NK-92 treated with Interleukin-12 subunit alpha and Interleukin-12 subunit beta, amount 100 ng/mL, for 24 hours (cell line): ENCODE data around the gene CCL13.

Experiments
- DNase-seq: peaks from one replicate; lab custom pipeline; 2025; lab: John Stamatoyannopoulos, UW

The CCL13 gene

DNA sequence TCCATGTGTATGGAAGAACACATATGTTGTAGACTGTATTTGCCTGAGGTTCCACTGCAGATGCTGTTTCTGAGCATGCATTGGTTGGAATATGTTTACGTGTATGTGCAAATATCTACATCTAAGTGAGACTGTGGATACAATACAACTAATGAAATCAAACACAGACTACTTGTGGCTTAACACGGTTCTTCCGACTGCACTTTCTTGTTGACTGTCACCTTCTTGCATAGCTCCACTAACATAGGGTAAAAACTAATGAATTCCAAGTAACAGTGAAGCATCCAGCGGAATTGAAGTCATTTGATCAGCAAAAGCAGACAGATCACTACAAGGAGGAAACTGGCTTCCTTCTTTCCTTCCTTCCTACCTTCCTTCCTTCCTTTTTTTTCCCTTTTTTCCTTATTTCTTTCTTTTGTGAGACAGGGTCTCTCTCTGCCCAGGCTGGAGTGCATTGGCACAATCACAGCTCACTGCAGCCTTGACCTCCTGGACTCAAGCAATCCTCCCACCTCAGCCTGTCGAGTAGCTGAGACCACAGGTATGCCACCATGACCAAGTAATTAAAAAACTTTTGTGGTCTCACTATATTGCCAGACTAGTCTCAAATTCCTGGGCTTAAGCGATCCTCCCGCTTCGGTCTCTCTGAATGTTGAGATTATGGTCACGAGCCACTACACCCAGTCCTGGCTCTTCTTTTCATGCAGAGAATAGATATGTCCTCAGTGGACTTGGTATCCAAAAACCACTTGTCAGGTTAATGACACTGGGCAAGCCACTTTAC is 28.7 kb downstream of the CCL13 start:
- DNase-seq: no peak

DNA sequence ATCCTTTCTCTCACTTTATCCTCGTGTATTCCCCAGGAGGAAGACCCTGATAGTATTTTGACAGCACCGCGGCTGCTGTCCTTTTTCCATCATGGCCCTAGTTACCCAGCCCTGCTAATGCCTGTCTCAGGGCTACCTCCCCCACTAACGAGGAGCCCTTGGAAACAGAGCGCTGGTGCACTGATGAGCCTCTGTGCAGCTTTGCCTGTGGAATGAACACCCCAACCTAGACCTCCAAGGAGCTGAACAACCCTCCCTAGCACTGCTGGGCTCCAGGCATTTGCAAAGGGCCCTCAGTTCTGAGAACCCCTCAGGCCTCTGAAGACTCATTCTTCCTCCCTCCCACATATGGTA is 30.0 kb downstream of the CCL13 start:
- DNase-seq: no peak

DNA sequence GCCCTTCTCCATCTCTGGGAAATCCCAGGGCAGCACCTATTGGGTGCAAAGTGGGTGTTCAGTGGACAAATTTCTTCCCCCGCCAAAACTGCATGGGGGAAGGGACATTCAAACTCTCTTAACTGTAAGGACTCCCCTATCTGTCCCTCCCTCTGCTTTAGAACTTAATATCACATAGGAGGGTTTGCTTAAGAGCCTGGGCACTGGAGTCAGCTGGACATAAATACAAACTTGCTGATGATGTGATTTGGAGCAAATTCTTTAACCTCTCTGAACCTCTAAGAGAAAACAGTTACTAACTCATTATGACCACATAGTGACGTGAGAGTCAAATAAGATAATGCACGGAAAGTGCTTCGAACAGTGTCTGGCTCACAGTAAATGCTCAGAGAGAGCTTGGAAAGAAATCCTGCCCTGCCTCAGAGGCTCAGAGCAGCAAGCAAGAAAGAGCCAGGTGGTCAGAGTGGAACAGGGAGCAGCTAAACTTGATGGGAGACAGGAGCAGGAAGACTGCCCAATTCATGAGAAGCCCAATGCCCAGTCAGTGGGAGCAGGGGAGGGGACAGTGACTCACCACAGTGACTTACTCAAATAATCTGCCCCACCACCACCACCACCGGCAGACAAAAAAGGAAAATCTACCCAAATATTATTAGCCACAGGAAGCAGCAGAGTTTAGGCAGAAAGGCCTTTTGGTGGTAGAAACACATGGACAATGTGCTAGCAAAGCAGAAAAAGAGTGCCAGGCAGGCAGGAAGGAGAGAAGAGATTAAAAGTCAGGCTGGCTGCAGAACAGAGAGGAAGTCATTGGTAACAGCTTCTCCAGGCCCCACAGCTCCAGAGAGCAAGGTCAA is 30.6 kb downstream of the CCL13 start:
- peak; percentile 7 for DNase-seq

DNA sequence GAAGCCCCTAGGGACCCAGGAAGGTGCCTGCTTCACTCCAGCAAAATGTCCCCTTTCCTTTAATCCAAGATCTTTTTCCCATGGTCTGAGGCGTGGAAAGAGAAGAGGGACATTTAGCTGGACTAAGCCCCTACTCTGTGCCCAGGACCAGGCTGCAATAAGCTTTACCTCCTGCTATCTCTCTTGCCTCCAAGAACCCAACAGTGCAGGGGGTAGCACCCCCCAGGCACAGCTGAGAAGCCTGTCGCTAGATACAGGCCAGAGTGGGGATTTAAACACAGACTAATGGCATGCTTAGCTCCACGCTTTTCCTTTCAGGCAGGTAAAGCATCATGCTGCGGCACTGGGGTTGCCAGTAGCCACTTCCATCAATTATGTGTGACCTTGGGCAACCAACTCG is 31.3 kb downstream of the CCL13 start:
- DNase-seq: no peak

DNA sequence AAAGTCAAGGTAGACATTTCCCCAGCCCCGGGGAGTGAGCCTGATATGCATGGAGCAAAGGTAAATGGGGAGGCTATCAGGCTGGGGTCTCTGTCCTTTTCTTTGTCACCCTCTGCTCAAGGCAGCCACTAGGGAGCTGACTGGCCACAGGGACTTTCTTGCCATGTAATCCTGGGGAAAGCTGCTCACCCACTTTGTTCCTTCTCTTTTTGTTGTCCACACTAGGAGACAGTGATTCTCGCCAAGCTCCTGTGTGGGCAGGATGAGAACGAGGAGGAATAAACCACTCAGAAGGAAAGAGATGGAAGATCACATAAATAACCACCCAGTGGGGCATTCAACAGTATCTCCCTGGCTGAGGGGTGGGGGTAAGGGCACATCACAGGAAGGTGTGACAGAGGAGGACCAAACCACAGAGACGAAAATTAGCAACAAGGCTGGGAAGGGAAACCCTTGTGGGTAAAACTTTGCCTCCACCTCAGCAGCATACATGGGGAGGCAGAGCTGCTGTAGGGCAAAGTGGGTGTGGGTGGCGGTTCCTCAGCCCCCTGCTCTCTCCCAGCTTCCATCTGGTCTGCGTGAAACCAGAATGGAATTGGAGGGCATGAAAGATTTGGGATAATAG is 33.0 kb downstream of the CCL13 start:
- DNase-seq: no peak

DNA sequence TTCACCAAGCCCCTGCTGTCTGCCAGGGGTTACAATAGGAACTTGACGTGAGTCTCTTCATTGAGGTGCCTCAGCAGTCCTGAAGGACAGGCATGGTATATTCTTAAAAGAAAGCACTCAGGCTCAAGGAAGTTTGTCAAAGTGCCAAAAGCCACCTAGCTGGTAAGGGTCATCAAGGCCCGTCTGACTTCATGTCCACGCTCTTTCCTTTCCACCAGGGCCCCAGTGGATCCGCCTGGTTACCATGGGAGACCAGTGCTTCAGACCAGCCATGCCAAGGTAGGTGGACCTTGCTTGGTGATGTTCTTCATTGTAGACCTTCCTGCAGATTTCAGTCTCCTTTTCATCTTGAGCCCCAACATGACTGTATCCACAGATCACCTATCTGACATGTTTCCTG is 34.4 kb downstream of the CCL13 start:
- DNase-seq: no peak

DNA sequence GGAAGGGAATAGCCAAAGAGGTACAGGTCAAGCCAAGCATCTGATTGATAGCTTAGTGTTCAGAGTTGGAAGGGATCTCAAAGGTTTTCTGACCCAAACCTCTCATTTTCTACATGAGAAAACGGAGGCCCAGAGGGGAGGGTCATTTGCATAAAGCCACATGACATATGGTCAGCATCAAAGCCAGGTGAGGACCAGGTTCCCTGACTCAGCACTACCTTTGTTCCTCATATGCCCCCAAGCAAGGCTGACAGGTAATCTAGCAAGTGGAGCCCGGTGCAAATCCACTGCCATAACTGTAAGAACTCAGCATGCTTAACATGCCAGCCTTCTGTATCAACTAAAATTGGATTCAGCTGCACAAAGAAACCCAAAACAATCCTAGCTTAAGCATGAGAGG is 35.0 kb downstream of the CCL13 start:
- DNase-seq: no peak

DNA sequence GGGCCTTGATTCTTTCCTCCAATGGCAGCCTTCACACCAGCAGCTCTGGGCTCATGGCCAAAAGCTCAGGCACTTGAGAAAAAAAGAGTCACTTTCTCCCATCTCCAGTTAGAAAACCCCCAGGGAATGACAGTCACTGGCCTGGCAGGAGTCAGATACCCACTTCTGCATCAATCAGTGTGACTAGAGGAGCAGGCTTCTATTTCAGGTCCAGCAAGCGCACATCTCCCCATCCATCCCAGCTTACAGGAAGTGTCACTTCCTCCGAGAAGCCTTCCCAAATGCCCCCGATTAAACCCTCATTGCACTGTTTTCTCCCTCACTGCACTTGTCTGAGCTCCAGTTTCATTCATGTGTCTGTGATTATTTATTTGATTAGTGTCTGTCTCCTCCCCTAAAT is 37.1 kb downstream of the CCL13 start:
- no peak for DNase-seq

DNA sequence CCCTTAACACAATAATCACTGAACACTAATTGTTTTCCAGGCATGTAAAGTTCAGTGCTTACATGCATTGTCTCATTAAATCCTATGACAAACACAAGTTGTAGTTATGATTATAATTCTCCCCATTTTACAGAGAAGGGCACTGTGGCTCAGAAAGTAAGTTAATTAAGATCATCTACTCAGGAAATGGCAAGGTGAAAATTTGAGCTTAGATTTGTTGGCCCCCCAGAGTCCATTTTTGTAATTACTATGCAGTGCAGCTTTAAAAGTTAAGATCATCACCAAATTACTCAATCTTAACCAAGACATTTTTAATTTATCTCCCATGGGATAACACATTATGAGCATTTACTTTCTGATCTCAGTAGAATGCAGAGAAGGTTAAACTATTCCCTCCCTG is 41.0 kb downstream of the CCL13 start:
- DNase-seq: no peak

DNA sequence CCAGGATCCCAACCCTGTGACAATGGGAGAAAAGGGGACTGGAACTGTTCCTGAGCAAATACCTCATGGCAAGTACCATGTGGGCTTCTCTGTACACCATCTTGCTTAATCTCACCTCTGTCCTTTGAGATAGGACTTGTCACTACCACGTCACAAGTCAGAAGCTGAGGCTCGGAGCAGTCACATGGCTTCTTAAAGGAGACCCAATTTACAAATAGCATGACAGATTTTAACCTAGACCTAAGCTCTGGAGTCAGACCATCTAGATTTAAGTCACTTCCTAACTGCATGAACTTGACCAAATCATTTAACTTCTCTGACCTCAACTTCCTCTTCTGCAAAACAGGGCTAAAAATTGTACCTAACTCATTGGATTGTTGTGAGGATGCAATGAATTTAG is 42.7 kb downstream of the CCL13 start:
- DNase-seq: no peak

DNA sequence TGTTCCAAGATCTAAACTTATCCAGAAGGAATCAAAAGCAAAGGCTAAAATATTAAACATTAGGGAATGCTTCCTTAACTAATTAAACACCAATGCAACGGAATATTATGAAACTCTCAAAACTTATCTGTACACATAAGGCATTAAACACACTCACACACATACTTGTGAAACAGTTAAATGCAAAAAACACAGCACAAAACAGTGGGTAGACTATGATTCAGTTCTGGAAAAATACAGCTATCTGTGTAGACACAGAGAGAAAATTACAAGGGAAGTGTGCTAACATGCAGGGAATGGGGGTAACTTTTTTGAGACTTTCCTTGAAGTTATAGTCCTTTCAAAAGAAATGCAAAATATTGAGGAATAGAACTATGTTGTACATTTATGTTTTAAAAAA is 43.4 kb downstream of the CCL13 start:
- no peak for DNase-seq

DNA sequence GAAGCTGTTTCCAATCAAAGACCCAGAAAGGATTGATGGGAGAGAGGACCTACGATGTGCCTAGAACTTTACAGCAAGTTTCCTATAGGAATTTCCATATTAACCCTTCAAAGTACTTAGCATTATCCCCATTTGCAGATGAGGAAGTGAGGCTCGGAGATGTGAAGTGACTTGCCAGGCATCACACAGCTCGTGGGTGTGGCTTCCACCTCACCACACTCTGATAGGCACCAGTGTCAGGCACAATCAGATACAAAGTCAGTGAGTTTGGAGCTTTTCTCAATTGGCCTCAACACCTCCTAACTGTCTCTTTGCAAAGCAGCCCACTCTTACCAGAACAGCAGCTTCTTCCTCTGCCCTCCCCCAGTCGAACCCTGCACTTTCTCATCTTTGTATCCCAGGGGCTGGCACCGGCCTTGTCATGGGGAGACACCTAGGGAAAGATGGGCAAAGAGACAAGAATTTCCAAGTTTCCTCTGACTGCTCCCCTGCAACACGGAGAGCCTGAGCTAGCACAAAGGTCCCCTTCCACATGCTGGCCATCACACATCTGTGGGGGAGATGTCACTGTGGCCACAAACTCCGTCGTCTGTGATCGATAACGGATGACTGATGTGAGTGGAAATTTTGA is 44.1 kb downstream of the CCL13 start:
- no peak for DNase-seq

DNA sequence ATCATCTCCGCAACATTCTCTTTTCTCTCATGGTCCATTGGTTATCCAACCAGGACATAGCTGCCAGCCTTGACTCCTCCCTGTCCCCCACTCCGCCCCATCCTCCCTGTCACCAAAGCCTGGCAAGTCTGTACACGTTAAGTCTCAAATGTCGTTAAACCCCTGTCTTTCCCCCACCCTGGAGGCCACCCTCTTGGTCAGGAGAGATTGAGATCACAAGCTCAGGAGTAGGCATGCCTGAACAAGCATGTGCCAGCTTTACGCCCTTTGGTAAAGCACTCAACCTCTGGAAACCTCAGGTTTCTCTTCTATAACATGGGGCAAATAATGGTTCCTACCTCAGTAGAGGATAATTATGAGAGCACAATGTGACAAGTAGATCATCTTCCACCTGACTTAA is 44.9 kb downstream of the CCL13 start:
- no peak for DNase-seq

DNA sequence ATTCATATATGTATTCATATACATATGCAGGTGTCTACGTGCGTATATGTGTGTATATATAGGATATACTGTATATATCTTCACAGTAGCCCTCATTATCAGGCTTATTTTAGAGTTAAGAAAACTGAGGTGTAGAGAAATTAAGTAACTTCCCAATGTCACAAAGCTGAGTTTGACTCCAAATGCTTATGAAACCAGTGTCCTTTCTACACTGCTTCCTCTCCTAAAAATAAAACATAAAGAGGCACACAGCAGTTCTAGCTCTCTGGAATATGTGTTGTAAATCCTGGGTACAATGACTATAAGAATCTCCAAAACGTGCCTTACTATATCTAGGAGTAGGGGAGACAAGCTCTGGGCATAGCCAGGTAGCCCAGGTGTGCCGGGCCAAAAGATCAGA is 46.7 kb downstream of the CCL13 start:
- no peak for DNase-seq

DNA sequence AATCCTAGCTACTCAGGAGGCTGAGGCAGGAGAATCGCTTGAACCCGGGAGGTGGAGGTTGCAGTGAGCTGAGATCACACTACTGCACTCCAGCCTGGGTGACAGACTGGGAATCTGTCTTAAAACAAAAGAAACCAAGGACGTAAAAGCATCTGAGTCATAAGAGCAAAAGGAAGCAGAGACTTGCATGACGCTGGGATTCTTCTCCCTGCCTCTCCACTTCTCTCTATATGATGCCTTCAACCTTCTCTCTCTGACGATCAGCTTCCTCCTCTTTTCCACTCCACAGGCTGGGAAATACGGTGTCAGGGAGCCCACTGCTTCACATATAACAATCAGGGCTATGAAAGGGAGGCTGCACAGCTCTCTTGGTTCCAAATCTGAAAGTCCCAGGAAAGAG is 49.9 kb downstream of the CCL13 start:
- DNase-seq: no peak
